SU-DHL-6 (cell line): ENCODE measurements around the gene ING4.

Experiments
- CTCF ChIP-seq: fragments of 200-600 bp; sonication (generic); IDR thresholded peaks from one replicate; pipeline ENCODE4 v1.5.1; 2017; ENCODE audit warnings: antibody characterized with exemption, mild to moderate bottlenecking, low read length, moderate library complexity; ENCODE audit not compliant: insufficient read depth, poor library complexity, severe bottlenecking
- EZH2phosphoT487 ChIP-seq: fragments of 200-600 bp; sonication (generic), shearing (Covaris generic); conservative IDR thresholded peaks from 2 replicates; pipeline ENCODE4 v1.6.1; 2018; ENCODE audit warnings: mild to moderate bottlenecking, antibody characterized with exemption, low read length, moderate library complexity, mixed read lengths

GRCh38 chr12:6691473-6691872 is 28.6 kb upstream of the ING4 start:
- no peak for TF ChIP-seq CTCF
- no peak for TF ChIP-seq EZH2phosphoT487
